Measurements from ENCODE around the gene S100A10.

DNA sequence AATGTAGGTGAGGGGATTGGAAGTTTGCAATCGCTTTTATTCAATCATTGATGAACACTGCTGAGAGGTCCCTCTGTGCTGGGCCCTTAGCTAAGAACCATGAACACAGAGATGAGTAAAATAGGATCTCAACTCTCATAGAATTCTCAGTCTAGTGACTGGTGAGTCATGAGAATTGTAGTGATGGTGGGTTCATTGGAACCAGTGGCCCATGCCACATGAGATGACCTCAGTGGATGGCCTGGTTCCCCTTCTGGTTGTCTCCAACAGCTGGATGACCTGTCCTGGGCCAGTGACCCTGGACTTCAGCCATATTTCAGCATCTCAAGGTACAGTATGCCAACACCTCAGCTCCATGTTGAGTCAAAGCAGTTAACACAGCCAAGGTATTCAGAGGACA is 21.3 kb upstream of the S100A10 start:
- no peak for TF ChIP-seq POLR2A (IDR thresholded peaks at IDR 0.05; ENCODE audit: low read length)
- TF ChIP-seq GATA1 (IDR thresholded peaks at IDR 0.05; ENCODE audit: low read depth, low read length): no peak
